Mesenchymal stem cell (in vitro differentiated cells and primary cell): Measurements from ENCODE around the gene CD151.

Source experiments
- DNase-seq: peaks from one replicate; pipeline ENCODE4 v3.0.0-alpha.2; 2013
- H2AFZ ChIP-seq: one replicate; pipeline ENCODE4 v1.6.1; 2013; ENCODE audit warnings: low read depth, mild to moderate bottlenecking, control low read depth, inconsistent platforms, low read length, moderate library complexity
- H2AK5ac ChIP-seq: 2 replicates; pipeline ENCODE4 v1.6.1; 2013; ENCODE audit warnings: low read length, moderate library complexity, mild to moderate bottlenecking, inconsistent platforms; ENCODE audit not compliant: severe bottlenecking
- H2BK120ac ChIP-seq: one replicate; pipeline ENCODE4 v1.6.1; 2013; ENCODE audit warnings: low read depth, mild to moderate bottlenecking, inconsistent platforms, low read length, moderate library complexity
- H2BK12ac ChIP-seq, 2 experiments: one replicate each; pipeline ENCODE4 v1.6.1; 2013; ENCODE audit warnings: inconsistent platforms in 2 of 2, low read length in 2 of 2, mild to moderate bottlenecking in 2 of 2, moderate library complexity in 2 of 2, control low read depth in 1 of 2
- H2BK15ac ChIP-seq: one replicate; pipeline ENCODE4 v1.6.1; 2013; ENCODE audit warnings: mild to moderate bottlenecking, low read depth, inconsistent platforms; ENCODE audit not compliant: poor library complexity, severe bottlenecking
- H2BK5ac ChIP-seq: 2 replicates; pipeline ENCODE4 v1.6.1; 2013; ENCODE audit warnings: low read depth, mild to moderate bottlenecking, low read length, control low read depth, inconsistent platforms; ENCODE audit not compliant: poor library complexity, severe bottlenecking
- H3K14ac ChIP-seq, 2 experiments: one replicate each; pipeline ENCODE4 v1.6.1; 2013; ENCODE audit warnings: inconsistent platforms in 2 of 2, low read length in 2 of 2, control low read depth in 1 of 2, mild to moderate bottlenecking in 1 of 2, moderate library complexity in 1 of 2
- H3K18ac ChIP-seq, 2 experiments: one replicate each; pipeline ENCODE4 v1.6.1; 2013; ENCODE audit warnings: inconsistent platforms in 2 of 2, low read length in 2 of 2, control low read depth in 1 of 2, low read depth in 1 of 2, mild to moderate bottlenecking in 1 of 2
- H3K23ac ChIP-seq, 2 experiments: one replicate each; pipeline ENCODE4 v1.6.1; 2013; ENCODE audit warnings: inconsistent platforms in 2 of 2, low read length in 2 of 2, mild to moderate bottlenecking in 2 of 2, moderate library complexity in 2 of 2, control low read depth in 1 of 2
- H3K27ac ChIP-seq: 2 replicates; pipeline ENCODE4 v1.5.1; 2013; ENCODE audit warnings: mild to moderate bottlenecking, moderate library complexity, low read length, control low read depth, inconsistent platforms; ENCODE audit not compliant: poor library complexity, severe bottlenecking
- H3K27me3 ChIP-seq, 2 experiments: 2 replicates each; pipeline versions ENCODE4 v1.6.1 to v1.7.0; 2013; ENCODE audit warnings: low read length in 2 of 2, mild to moderate bottlenecking in 2 of 2, moderate library complexity in 2 of 2, control low read depth in 1 of 2, inconsistent platforms in 1 of 2; ENCODE audit not compliant: control insufficient read depth in 1 of 2, insufficient read depth in 1 of 2
- H3K36me3 ChIP-seq, 2 experiments: 2 replicates each; pipeline versions ENCODE4 v1.6.1 to v1.7.0; 2013; ENCODE audit warnings: low read length in 2 of 2, control low read depth in 1 of 2, inconsistent platforms in 1 of 2, low read depth in 1 of 2, mild to moderate bottlenecking in 1 of 2; ENCODE audit not compliant: insufficient read depth in 2 of 2, control insufficient read depth in 1 of 2
- H3K4ac ChIP-seq, 2 experiments: one replicate each; pipeline ENCODE4 v1.6.1; 2013; ENCODE audit warnings: inconsistent platforms in 2 of 2, low read length in 2 of 2, mild to moderate bottlenecking in 2 of 2, moderate library complexity in 2 of 2, control low read depth in 1 of 2, low read depth in 1 of 2
- H3K4me1 ChIP-seq: 2 replicates; pipeline ENCODE4 v1.6.1; 2013; ENCODE audit warnings: low read depth, low read length, control low read depth; ENCODE audit not compliant: control insufficient read depth, insufficient read depth
- H3K4me2 ChIP-seq: 2 replicates; pipeline ENCODE4 v1.6.1; 2013; ENCODE audit warnings: low read length, mild to moderate bottlenecking, inconsistent platforms; ENCODE audit not compliant: poor library complexity, severe bottlenecking
- H3K4me3 ChIP-seq, 2 experiments: 2 replicates each; pipeline versions ENCODE4 v1.5.1 to v1.7.0; 2013; ENCODE audit warnings: low read length in 2 of 2, mild to moderate bottlenecking in 2 of 2, control low read depth in 1 of 2, low read depth in 1 of 2; ENCODE audit not compliant: insufficient read depth in 1 of 2
- H3K79me1 ChIP-seq: replicated peaks from 2 replicates; pipeline ENCODE4 v1.6.1; 2013; ENCODE audit warnings: mild to moderate bottlenecking, control low read depth, low read length, inconsistent platforms; ENCODE audit not compliant: poor library complexity, severe bottlenecking
- H3K9ac ChIP-seq: 2 replicates; pipeline ENCODE4 v1.7.0; 2013; ENCODE audit warnings: mild to moderate bottlenecking, low read length, moderate library complexity
- H3K9me3 ChIP-seq: 2 replicates; pipeline ENCODE4 v1.7.0; 2013; ENCODE audit warnings: mild to moderate bottlenecking, low read length; ENCODE audit not compliant: control insufficient read depth
- H4K8ac ChIP-seq: one replicate; pipeline ENCODE4 v1.6.1; 2013; ENCODE audit warnings: inconsistent platforms, mild to moderate bottlenecking, low read length, moderate library complexity
- H4K91ac ChIP-seq: one replicate; pipeline ENCODE4 v1.6.1; 2013; ENCODE audit warnings: mild to moderate bottlenecking, low read length, inconsistent platforms
- WGBS: methylation state at CpG from one replicate; pipeline ENCODE4 v1.1.7; 2013; ENCODE audit warnings: mixed read lengths; 5-methylcytosine and 5-hydroxymethylcytosine counted together

CD151 gene

GRCh38 chr11:793556-793955 is 39.2 kb upstream of the CD151 start:
- Histone ChIP-seq H3K4ac (no peak overlapping the region), H4K8ac (no peak overlapping the region), H2BK15ac (no peak overlapping the region), H3K4me2 (no peak overlapping the region), H3K4me3 (no peak overlapping the region), H3K9ac (no peak overlapping the region), H4K91ac (no peak overlapping the region), H3K14ac (no peak overlapping the region), H3K79me1 (peaks cover 3% of the 10 kb centered on the region), H3K18ac (no peak overlapping the region), H3K9me3 (no peaks in the 10 kb centered on the region), H2BK12ac (no peak overlapping the region), H3K27me3 (peaks cover 4 to 11% of the 10 kb centered on the region in 2 experiments), H3K27ac (no peak overlapping the region), H2AK5ac (no peak overlapping the region), H3K4me1 (peaks cover 44% of the 10 kb centered on the region), H3K36me3 (peaks cover 19 to 43% of the 10 kb centered on the region in 2 experiments), H3K23ac (no peak overlapping the region), H2AFZ (no peak overlapping the region), H2BK5ac (no peak overlapping the region), H2BK120ac (no peak overlapping the region)
- WGBS: 95% methylated on average over 6 of the region's 7 CpGs
- no peak for DNase-seq

DNA sequence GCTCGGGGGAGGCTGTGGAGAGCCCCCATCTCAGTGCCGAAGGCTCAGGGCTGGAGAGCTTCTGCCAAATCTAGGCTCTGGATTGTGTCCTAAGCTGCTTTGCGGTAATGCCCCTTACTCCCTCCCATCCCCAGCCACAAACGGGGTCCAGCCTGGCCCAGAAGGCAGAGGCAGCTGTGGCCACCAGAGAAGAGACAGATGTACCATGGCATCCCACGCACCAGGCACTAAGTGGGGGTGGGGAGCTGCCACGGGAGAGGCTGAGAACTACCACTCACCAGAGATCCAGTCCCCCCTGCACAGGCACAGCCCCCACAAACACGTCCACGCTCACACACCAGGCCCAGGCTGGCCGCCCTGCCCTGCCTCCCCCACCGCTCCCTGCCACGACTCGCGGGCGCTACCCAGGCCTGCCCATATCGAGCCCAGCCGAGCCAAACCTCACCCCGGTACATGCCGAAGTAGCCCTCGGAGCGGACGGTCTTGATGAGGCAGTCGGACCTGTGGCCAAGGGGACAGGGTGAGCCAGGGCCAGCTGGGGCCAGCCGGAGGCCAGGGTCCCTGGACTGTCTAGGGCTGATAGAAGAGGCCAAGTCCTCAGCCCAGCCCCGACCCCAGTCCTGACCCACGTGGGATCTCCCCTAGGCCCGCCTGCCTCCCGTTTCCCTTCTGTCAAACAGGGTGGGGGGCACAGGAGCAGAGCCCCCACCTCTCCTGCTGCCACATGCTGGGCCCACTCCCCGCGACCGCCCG is 38.6 kb upstream of the CD151 start:
- H3K4me3 ChIP-seq: no peak overlapping the region
- H3K18ac ChIP-seq: no peak overlapping the region
- no peak overlapping the region for H2BK5ac ChIP-seq
- H3K9ac ChIP-seq: no peak overlapping the region
- H2BK12ac ChIP-seq: peak overlapping the region in 1 of 2 experiments; percentile 7
- no peak overlapping the region for H2BK120ac ChIP-seq
- H3K9me3 ChIP-seq: no peaks in the 10 kb centered on the region
- H3K4ac ChIP-seq: peak overlapping the region in 1 of 2 experiments; percentile 30
- H2AK5ac ChIP-seq: no peak overlapping the region
- H3K4me2 ChIP-seq: no peak overlapping the region
- H3K14ac ChIP-seq: no peak overlapping the region
- H4K91ac ChIP-seq: peak overlapping the region; percentile 20
- H4K8ac ChIP-seq: no peak overlapping the region
- no peak overlapping the region for H2AFZ ChIP-seq
- peaks cover 3 to 5% of the 10 kb centered on the region in 2 experiments for H3K27me3 ChIP-seq
- H3K4me1 ChIP-seq: peaks cover 43% of the 10 kb centered on the region
- H2BK15ac ChIP-seq: no peak overlapping the region
- peaks cover 23 to 47% of the 10 kb centered on the region in 2 experiments for H3K36me3 ChIP-seq
- no peak overlapping the region for H3K23ac ChIP-seq
- peaks cover 6% of the 10 kb centered on the region for H3K79me1 ChIP-seq
- H3K27ac ChIP-seq: no peak overlapping the region
- no peak for DNase-seq
- WGBS: 94% methylated on average over 31 of the region's 31 CpGs

- peak overlapping the region; percentile 90 for H3K9ac ChIP-seq
- H3K23ac ChIP-seq: no peak overlapping the region
- no peaks in the 10 kb centered on the region for H3K27me3 ChIP-seq
- H3K4ac ChIP-seq: peak overlapping the region in 1 of 2 experiments; percentile 30
- peak overlapping the region; percentile 4 for H4K8ac ChIP-seq
- no peak overlapping the region for H2AK5ac ChIP-seq
- no peak overlapping the region for H2BK5ac ChIP-seq
- H3K36me3 ChIP-seq: peaks cover 31 to 56% of the 10 kb centered on the region in 2 experiments
- WGBS: 85% methylated on average over 34 of the region's 38 CpGs
- peaks cover 10% of the 10 kb centered on the region for H3K79me1 ChIP-seq
- H3K4me1 ChIP-seq: peaks cover 40% of the 10 kb centered on the region
- no peak overlapping the region for H2BK12ac ChIP-seq
- H2BK120ac ChIP-seq: peak overlapping the region; percentile 21
- H3K27ac ChIP-seq: no peak overlapping the region
- no peak overlapping the region for H2AFZ ChIP-seq
- H3K4me2 ChIP-seq: peak overlapping the region; percentile 51
- H4K91ac ChIP-seq: peak overlapping the region; percentile 20
- no peaks in the 10 kb centered on the region for H3K9me3 ChIP-seq
- H3K4me3 ChIP-seq: peak overlapping the region in 1 of 2 experiments; percentile 89
- H2BK15ac ChIP-seq: no peak overlapping the region
- H3K14ac ChIP-seq: no peak overlapping the region
- H3K18ac ChIP-seq: no peak overlapping the region
- no peak for DNase-seq
These were observed 37.8 kb upstream of the CD151 start for GRCh38 chr11:794766-795633.
